ENCODE results near the gene MYLK4. TPM values are rescaled to one million over a fixed set of nuclear protein-coding genes. Genes with fewer than 3 reads are reported as not detected.

The MYLK4 gene
- total RNA-seq, 4 donors from 2014 or later, result 0.65 to 1.5 (median 0.93) TPM

GRCh38 chr6:2763345-2763841, 12.7 kb upstream of the MYLK4 start:
- no peak for TF ChIP-seq CTCF (IDR thresholded peaks at IDR 0.05; ENCODE audit: low read depth)

- no peak for TF ChIP-seq CTCF (IDR thresholded peaks at IDR 0.05; ENCODE audit: low read depth)
Measured at GRCh38 chr6:2760882-2761842, 10.4 kb upstream of the MYLK4 start.

GRCh38 chr6:2758980-2759379, 8.3 kb upstream of the MYLK4 start:
- no peak for TF ChIP-seq CTCF (IDR thresholded peaks at IDR 0.05; ENCODE audit: low read depth)

- TF ChIP-seq CTCF (IDR thresholded peaks at IDR 0.05; ENCODE audit: low read depth), result no peak
Measured at GRCh38 chr6:2756687-2757224, 6.0 kb upstream of the MYLK4 start.

- TF ChIP-seq CTCF (IDR thresholded peaks at IDR 0.05; ENCODE audit: low read depth), result no peak
Measured at GRCh38 chr6:2756241-2756640, 5.5 kb upstream of the MYLK4 start.

- no peak for TF ChIP-seq CTCF (IDR thresholded peaks at IDR 0.05; ENCODE audit: low read depth)
Measured at GRCh38 chr6:2755456-2755855, 4.7 kb upstream of the MYLK4 start.

- TF ChIP-seq CTCF (IDR thresholded peaks at IDR 0.05; ENCODE audit: low read depth), result no peak
Measured at GRCh38 chr6:2754911-2755310, 4.2 kb upstream of the MYLK4 start.

Data from subcutaneous adipose tissue (tissue), 4 donors.